Endothelial cell of umbilical vein (primary cell): ENCODE measurements around the gene PLPP2. TPM values are rescaled to one million over a fixed set of nuclear protein-coding genes. Genes with fewer than 3 reads are reported as not detected.

Source experiments
- BruUV-seq: library from RNA; stranded (reverse); fragments of 400-500 nt; replicated peaks from 2 replicates; lab custom pipeline; 2021; lab: Mats Ljungman, UMichigan
- CTCF ChIA-PET: fragments of 300-600, 350-600 bp; sonication (Branson Sonifier 250); formaldehyde crosslinking; loops from one replicate; lab custom pipeline; 2021; ENCODE audit warnings: antibody characterized with exemption, inconsistent platforms; lab: Charles Lee
- POLR2A ChIA-PET: fragments of 300-600, 350-600 bp; sonication (Branson Sonifier 250); formaldehyde crosslinking; loops from one replicate; lab custom pipeline; 2021; ENCODE audit warnings: antibody characterized with exemption, inconsistent platforms; lab: Charles Lee
- DNase-seq: peaks from one replicate; pipeline ENCODE4 v3.0.0-alpha.2; 2011; ENCODE audit warnings: low read depth, low spot score
- FAIRE-seq: peaks from 2 replicates; lab custom pipeline; 2011; peaks lifted over from hg19 to GRCh38; lab: Jason Lieb, UNC
- H2AFZ ChIP-seq: 2 replicates; pipeline ENCODE4 v1.6.0; 2012; ENCODE audit warnings: low read depth, low read length, control low read depth, inconsistent platforms
- H3K27ac ChIP-seq: 2 replicates; pipeline ENCODE4 v1.5.1; 2011; ENCODE audit warnings: low read depth, mild to moderate bottlenecking, control low read depth, low read length, moderate library complexity; ENCODE audit not compliant: insufficient read depth
- H3K27me3 ChIP-seq, 2 experiments: 2 replicates each; pipeline versions ENCODE4 v1.6.0 to v1.6.1; 2011; ENCODE audit warnings: low read length in 2 of 2, mixed read lengths in 1 of 2; ENCODE audit not compliant: control insufficient read depth in 2 of 2, insufficient read depth in 2 of 2
- H3K36me3 ChIP-seq, 2 experiments: 2 replicates in 1 of 2; 3 replicates in 1 of 2; pipeline ENCODE4 v1.5.1; 2011; ENCODE audit warnings: low read length in 2 of 2, mild to moderate bottlenecking in 1 of 2, moderate library complexity in 1 of 2; ENCODE audit not compliant: control insufficient read depth in 2 of 2, insufficient read depth in 2 of 2; ENCODE audit errors: extremely low read depth in 1 of 2
- H3K4me1 ChIP-seq: 3 replicates; pipeline ENCODE4 v1.5.1; 2011; ENCODE audit warnings: mild to moderate bottlenecking, low read length; ENCODE audit not compliant: control insufficient read depth, insufficient read depth; ENCODE audit errors: extremely low read depth
- H3K4me2 ChIP-seq: 2 replicates; pipeline ENCODE4 v1.6.1; 2011; ENCODE audit warnings: low read length, control low read depth, mixed read lengths; ENCODE audit not compliant: insufficient read depth
- H3K4me3 ChIP-seq, 3 experiments: fragments of 200-600 bp in 1 of 3; sonication (generic), shearing (Covaris generic) in 1 of 3; replicated peaks in 1 of 3; 2 replicates each; pipeline ENCODE4 v1.5.1; 2011 to 2016; ENCODE audit warnings: control low read depth in 3 of 3, low read length in 3 of 3, mild to moderate bottlenecking in 2 of 3, inconsistent platforms in 1 of 3, low read depth in 1 of 3, moderate library complexity in 1 of 3; ENCODE audit not compliant: insufficient read depth in 1 of 3
- H3K79me2 ChIP-seq: 2 replicates; pipeline ENCODE4 v1.6.0; 2012; ENCODE audit warnings: low read length, inconsistent platforms; ENCODE audit not compliant: control insufficient read depth, insufficient read depth
- H3K9ac ChIP-seq: replicated peaks from 2 replicates; pipeline ENCODE3; 2011; ENCODE audit warnings: low read length, control low read depth; ENCODE audit not compliant: insufficient read depth; ENCODE audit errors: extremely low read depth
- H3K9me1 ChIP-seq: replicated peaks from 3 replicates; pipeline ENCODE4 v1.6.0; 2011; ENCODE audit warnings: mild to moderate bottlenecking, low read length; ENCODE audit not compliant: control insufficient read depth, insufficient read depth; ENCODE audit errors: extremely low read depth
- H3K9me3 ChIP-seq: replicated peaks from 2 replicates; pipeline ENCODE4 v1.5.1; 2012; ENCODE audit warnings: low read length, inconsistent platforms; ENCODE audit not compliant: control insufficient read depth, insufficient read depth
- H4K20me1 ChIP-seq: replicated peaks from 2 replicates; pipeline ENCODE3; 2011; ENCODE audit warnings: mild to moderate bottlenecking, low read length; ENCODE audit not compliant: control insufficient read depth, insufficient read depth; ENCODE audit errors: extremely low read depth
- CTCF ChIP-seq, 2 donors: IDR thresholded peaks; 1 replicate in 1 of 2; 2 replicates in 1 of 2; pipeline ENCODE4 v1.5.1; 2011; ENCODE audit warnings: low read length in 2 of 2, mild to moderate bottlenecking in 2 of 2, moderate library complexity in 2 of 2, control low read depth in 1 of 2, inconsistent platforms in 1 of 2, low read depth in 1 of 2; ENCODE audit not compliant: insufficient read depth in 1 of 2; ENCODE audit errors: extremely low read depth in 1 of 2
- EZH2 ChIP-seq: IDR thresholded peaks from 2 replicates; pipeline ENCODE4 v1.6.1; 2012; ENCODE audit warnings: borderline replicate concordance, low read depth, mild to moderate bottlenecking, moderate library complexity, low read length, inconsistent platforms; ENCODE audit not compliant: severe bottlenecking
- FOS ChIP-seq: IDR thresholded peaks from 2 replicates; pipeline ENCODE4 v1.6.1; 2011; ENCODE audit warnings: mild to moderate bottlenecking, low read length, moderate library complexity, borderline replicate concordance; ENCODE audit not compliant: insufficient read depth
- GATA2 ChIP-seq: IDR thresholded peaks from 2 replicates; pipeline ENCODE4 v1.7.0; 2011; ENCODE audit warnings: low read depth, mild to moderate bottlenecking, moderate library complexity, mixed read lengths, low read length; ENCODE audit not compliant: insufficient read length, insufficient read depth
- JUN ChIP-seq: IDR thresholded peaks from 2 replicates; pipeline ENCODE4 v1.6.1; 2011; ENCODE audit warnings: borderline replicate concordance, low read depth; ENCODE audit not compliant: insufficient read length, insufficient read depth
- MAX ChIP-seq: IDR thresholded peaks from 2 replicates; pipeline ENCODE4 v1.6.1; 2011; ENCODE audit not compliant: insufficient read depth, insufficient read length
- POLR2A ChIP-seq: IDR thresholded peaks from 2 replicates; pipeline ENCODE4 v1.6.1; 2012; ENCODE audit warnings: low read depth, mild to moderate bottlenecking, control low read depth, low read length
- POLR2AphosphoS5 ChIP-seq: IDR thresholded peaks from 2 replicates; pipeline ENCODE4 v1.6.1; 2012; ENCODE audit warnings: low read depth, mild to moderate bottlenecking, control low read depth, low read length, moderate library complexity; ENCODE audit not compliant: insufficient read depth
- dilution Hi-C: fragments of 300-500 bp; cut with MboI; formaldehyde crosslinking; loops from one replicate; pipeline ENCODE4 v1.15.0; 2019; ENCODE audit warnings: low sequenced_read_pairs; ENCODE audit not compliant: extremely low pct_ligation_motif_present
- intact Hi-C: fragments of 100-400 bp; cut with micrococcal nuclease; formaldehyde crosslinking; loops from one replicate; pipeline ENCODE4 v1.10.0; 2022
- polyA plus RNA-seq, 4 experiments: library from polyadenylated mRNA; depleted of rRNA in 3 of 4; stranded (reverse) in 3 of 4; unstranded in 1 of 4; fragments of >200 nt; gene quantifications; 2 replicates each; pipeline versions ENCODE4 v1.2.1 to v1.2.3, GENCODE V29; 2011 to 2012; ENCODE audit warnings: missing spikeins in 1 of 4
- total RNA-seq: library from RNA; stranded (reverse); gene quantifications from 2 replicates; pipeline ENCODE4 v1.2.3, GENCODE V29; 2021

The PLPP2 gene
- total and polyA plus RNA-seq, 2 donors (not counting 3 experiments of a cell fraction or from before 2014, with no cell fraction given): 27.9 to 34.3 TPM

GRCh38 chr19:335072-335471, 43.9 kb upstream of the PLPP2 start:
- H3K4me3 ChIP-seq: no peak overlapping the region
- no TSS peak for BruUV-seq
- no peaks in the 10 kb centered on the region for H3K9me1 ChIP-seq
- H3K79me2 ChIP-seq: peaks cover 63% of the 10 kb centered on the region
- CTCF ChIA-PET: no interaction called here
- peaks cover 4 to 12% of the 10 kb centered on the region in 2 experiments for H3K36me3 ChIP-seq
- H3K27me3 ChIP-seq: no peaks in the 10 kb centered on the region
- no peaks in the 10 kb centered on the region for H4K20me1 ChIP-seq
- intact Hi-C loops: no loop called here
- TF ChIP-seq EZH2 (no peak), CTCF (IDR thresholded peaks at IDR 0.05; ENCODE audit: extremely low read depth in 1 of 2, insufficient read depth in 1 of 2, low read depth in 1 of 2, low read length in 2 of 2) (no peak), GATA2 (no peak), POLR2A (no peak), JUN (no peak), POLR2AphosphoS5 (no peak), FOS (no peak), MAX (no peak)
- no peak overlapping the region for H2AFZ ChIP-seq
- POLR2A ChIA-PET: interaction anchor here (0.6 kb wide), 1 partner anchor 18 kb away, joined by 5 read pairs; no protein-coding TSS in a partner anchor
- FAIRE-seq: no peak
- H3K27ac ChIP-seq: no peak overlapping the region
- dilution Hi-C loops: no loop called here
- no peaks in the 10 kb centered on the region for H3K9me3 ChIP-seq
- H3K4me1 ChIP-seq: peaks cover 3% of the 10 kb centered on the region
- no peak for DNase-seq
- H3K4me2 ChIP-seq: no peak overlapping the region
- H3K9ac ChIP-seq: no peak overlapping the region
